ENCODE data around the gene ENOPH1.

The ENOPH1 gene

DNA sequence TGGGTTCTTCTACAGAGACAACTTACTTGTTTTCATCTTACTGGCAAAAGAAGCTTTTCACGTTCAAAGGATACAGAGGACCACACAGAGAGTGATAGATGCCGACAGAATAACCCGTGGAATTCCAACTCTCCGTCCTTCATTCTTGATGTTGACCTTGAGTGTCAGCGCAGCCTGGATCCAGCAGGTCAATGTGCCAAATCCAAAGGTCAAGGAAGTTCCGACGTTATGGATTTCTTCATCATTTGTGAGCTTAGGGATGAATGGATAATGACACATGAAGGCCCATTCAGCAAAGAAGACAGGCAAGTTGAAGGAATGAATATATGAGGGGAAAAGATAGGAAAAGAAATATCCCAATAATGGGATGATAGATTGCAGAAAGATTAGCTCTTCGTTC, 59.6 kb downstream of the ENOPH1 start:
- no peaks in the 10 kb centered on the region for H3K9me3 ChIP-seq (ENCODE audit: control insufficient read depth in 2 of 2, low read length in 2 of 2)
- no peak overlapping the region for H3K4me3 ChIP-seq (ENCODE audit: low read length in 2 of 2)
- no peak overlapping the region for H3K27ac ChIP-seq (ENCODE audit: low read length)
- H3K9ac ChIP-seq (ENCODE audit: low read length in 2 of 2) = no peak overlapping the region
- no peaks in the 10 kb centered on the region for H3K36me3 ChIP-seq (ENCODE audit: control insufficient read depth in 2 of 2, insufficient read depth in 2 of 2, low read length in 2 of 2)
- H3K4me1 ChIP-seq (ENCODE audit: control insufficient read depth, insufficient read depth, low read length) = no peaks in the 10 kb centered on the region
- no peaks in the 10 kb centered on the region for H3K27me3 ChIP-seq (ENCODE audit: control insufficient read depth in 1 of 2, insufficient read depth in 2 of 2, low read length in 2 of 2)

DNA sequence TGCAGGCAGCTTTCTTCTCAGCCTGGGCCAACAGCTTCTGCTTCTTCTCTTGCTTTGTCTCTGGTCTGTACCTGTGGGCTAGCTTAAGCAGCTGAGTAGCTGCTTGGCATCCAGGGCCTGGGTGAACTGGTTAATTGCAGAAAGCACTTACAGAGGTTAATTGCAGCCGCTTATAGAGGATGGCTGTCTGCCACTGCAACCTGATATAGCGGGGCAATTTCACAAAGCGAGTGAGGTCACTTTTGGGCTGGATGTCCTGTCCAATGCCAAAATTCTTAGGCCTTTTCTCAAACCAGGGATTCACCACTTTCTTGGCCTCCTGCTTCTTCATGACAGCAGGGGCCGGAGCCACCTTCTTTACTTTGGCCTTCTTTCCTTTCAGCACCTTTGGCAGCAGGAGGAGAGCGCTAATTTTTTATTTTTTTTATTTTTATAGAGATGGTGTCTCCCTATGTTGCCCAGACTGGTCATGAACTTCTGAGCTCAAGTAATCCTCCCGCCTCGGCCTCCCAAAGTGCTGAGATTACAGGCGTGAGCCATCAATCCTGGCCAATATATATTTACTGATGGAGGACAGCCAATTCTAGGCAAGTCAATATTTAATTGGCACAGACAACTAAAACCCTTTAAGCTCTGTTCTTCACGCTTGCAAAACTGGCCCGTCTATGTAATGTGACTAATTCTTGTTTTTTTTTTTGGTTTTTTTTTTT, 61.0 kb downstream of the ENOPH1 start:
- Histone ChIP-seq H3K9me3 (ENCODE audit: control insufficient read depth in 2 of 2, low read length in 2 of 2) (no peaks in the 10 kb centered on the region), H3K9ac (ENCODE audit: low read length in 2 of 2) (no peak overlapping the region), H3K27me3 (ENCODE audit: control insufficient read depth in 1 of 2, insufficient read depth in 2 of 2, low read length in 2 of 2) (no peaks in the 10 kb centered on the region), H3K36me3 (ENCODE audit: control insufficient read depth in 2 of 2, insufficient read depth in 2 of 2, low read length in 2 of 2) (no peaks in the 10 kb centered on the region), H3K4me1 (ENCODE audit: control insufficient read depth, insufficient read depth, low read length) (no peaks in the 10 kb centered on the region), H3K4me3 (ENCODE audit: low read length in 2 of 2) (no peak overlapping the region), H3K27ac (ENCODE audit: low read length) (no peak overlapping the region)

DNA sequence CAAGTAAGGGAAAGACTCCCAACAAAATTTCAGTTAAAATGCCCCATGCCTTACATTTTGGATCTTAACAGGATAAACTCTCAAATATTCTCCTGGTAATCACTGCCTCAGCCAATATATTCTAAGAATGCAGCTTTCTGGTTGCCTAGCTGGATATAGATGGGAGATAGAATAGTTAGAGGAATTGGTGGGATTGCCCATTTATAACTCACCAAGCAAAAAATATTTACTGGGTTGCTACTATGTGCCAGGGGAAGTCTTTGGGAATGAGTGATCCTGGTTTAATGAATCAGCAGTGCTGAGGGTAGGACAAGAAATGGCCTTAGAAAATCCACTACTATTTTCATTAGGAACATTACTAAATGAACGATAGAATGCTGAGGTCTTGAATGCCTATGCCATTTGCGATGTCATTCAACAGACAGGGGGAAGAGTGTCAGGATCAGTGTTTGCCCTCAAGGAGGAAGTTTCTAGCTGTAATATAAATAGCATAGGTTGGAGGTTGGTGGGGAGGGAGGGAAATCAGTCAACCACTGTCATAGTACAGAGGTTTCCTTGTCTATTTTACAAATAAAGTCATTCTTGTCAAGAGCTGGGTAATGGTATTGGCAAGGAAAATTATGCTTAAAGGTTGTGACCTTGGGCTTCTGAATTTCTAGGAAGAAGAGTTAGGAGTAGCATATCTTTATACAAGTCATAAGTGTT, 63.5 kb downstream of the ENOPH1 start:
- Histone ChIP-seq H3K4me1 (ENCODE audit: control insufficient read depth, insufficient read depth, low read length) (peaks cover 2% of the 10 kb centered on the region), H3K4me3 (ENCODE audit: low read length in 2 of 2) (no peak overlapping the region), H3K27ac (ENCODE audit: low read length) (no peak overlapping the region)

DNA sequence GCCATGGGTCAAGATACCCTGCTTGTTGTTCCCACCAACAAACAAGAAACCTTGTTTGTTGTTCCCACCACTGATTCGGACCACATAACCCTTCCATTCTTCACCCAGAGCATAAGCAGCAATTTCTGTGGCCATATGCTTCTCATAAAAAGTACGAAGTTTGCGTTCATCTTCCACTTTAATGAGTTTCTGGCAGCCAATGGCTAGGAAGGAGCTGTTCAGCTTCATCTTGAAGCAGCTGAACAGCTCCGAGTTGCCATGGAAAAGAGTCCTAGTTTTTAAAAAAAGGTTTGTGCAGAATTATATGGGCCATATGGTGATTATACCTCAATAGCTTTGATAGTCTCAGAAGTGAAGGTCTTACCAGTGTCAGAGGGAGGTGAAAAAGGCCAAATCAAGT, 65.3 kb downstream of the ENOPH1 start:
- Histone ChIP-seq H3K27me3 (ENCODE audit: control insufficient read depth in 1 of 2, insufficient read depth in 2 of 2, low read length in 2 of 2) (no peaks in the 10 kb centered on the region), H3K4me1 (ENCODE audit: control insufficient read depth, insufficient read depth, low read length) (peaks cover 2% of the 10 kb centered on the region), H3K4me3 (ENCODE audit: low read length in 2 of 2) (no peak overlapping the region), H3K36me3 (ENCODE audit: control insufficient read depth in 2 of 2, insufficient read depth in 2 of 2, low read length in 2 of 2) (no peaks in the 10 kb centered on the region), H3K9ac (ENCODE audit: low read length in 2 of 2) (no peak overlapping the region), H3K9me3 (ENCODE audit: control insufficient read depth in 2 of 2, low read length in 2 of 2) (no peaks in the 10 kb centered on the region), H3K27ac (ENCODE audit: low read length) (no peak overlapping the region)

More for the DNA sequence above, 63.5 kb downstream of the ENOPH1 start:
- Histone ChIP-seq H3K9ac (ENCODE audit: low read length in 2 of 2) (no peak overlapping the region), H3K9me3 (ENCODE audit: control insufficient read depth in 2 of 2, low read length in 2 of 2) (no peaks in the 10 kb centered on the region), H3K27me3 (ENCODE audit: control insufficient read depth in 1 of 2, insufficient read depth in 2 of 2, low read length in 2 of 2) (no peaks in the 10 kb centered on the region), H3K36me3 (ENCODE audit: control insufficient read depth in 2 of 2, insufficient read depth in 2 of 2, low read length in 2 of 2) (no peaks in the 10 kb centered on the region)

DNA sequence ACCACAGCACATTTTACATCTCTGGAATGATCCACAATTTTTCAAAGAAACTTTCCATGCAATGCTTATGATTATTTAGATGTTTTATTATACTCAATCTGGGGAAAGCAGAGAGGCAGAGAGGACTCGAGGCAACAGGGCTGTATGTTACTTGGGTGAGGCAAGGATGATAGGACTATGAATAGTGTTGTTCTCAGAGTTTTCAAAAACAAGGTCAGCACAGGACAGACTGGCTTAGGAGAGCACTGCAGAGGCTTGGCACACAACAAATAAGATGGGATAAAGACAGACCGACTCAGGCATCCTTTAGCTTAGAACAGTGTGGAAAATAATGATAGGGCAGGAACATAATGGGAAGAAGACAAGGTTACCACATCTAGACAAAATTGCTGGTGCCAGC, 66.0 kb downstream of the ENOPH1 start:
- H3K36me3 ChIP-seq (ENCODE audit: control insufficient read depth in 2 of 2, insufficient read depth in 2 of 2, low read length in 2 of 2) = no peaks in the 10 kb centered on the region
- peaks cover 2% of the 10 kb centered on the region for H3K4me1 ChIP-seq (ENCODE audit: control insufficient read depth, insufficient read depth, low read length)
- no peak overlapping the region for H3K9ac ChIP-seq (ENCODE audit: low read length in 2 of 2)
- no peak overlapping the region for H3K27ac ChIP-seq (ENCODE audit: low read length)
- no peak overlapping the region for H3K4me3 ChIP-seq (ENCODE audit: low read length in 2 of 2)
- H3K9me3 ChIP-seq (ENCODE audit: control insufficient read depth in 2 of 2, low read length in 2 of 2) = no peaks in the 10 kb centered on the region
- H3K27me3 ChIP-seq (ENCODE audit: control insufficient read depth in 1 of 2, insufficient read depth in 2 of 2, low read length in 2 of 2) = no peaks in the 10 kb centered on the region

DNA sequence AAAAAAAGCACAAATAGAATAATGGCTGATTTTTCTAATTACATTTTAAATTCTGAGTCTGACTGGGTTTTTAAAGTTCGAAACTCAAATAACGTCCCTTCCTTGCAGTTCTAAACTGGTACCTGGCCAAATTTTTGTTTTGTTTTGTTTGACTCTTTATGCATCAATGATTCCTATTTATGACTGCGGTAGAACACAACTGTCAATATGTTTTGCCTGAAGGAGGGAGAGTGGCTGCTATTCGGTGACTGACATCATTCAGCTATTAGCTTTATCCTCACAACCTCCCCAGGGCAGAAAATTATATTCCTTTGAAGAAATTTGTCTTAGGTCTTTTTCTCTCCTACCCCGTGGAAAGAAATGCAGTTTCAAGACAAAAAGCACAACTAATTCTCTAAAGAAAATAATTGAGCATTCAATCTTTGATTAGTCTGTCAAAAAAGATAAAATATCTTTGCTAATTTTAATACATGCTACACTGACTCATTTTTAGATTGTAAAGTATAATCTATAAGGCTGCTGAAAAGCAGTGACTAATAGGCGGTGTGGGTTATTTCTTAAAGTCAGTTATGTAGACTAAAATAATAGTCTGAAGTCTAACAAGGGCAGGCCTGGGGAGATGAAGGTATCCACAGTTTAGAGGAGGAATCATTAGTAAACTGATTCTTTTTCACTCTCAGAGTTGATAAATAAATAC, 69.5 kb downstream of the ENOPH1 start:
- Histone ChIP-seq H3K27me3 (ENCODE audit: control insufficient read depth in 1 of 2, insufficient read depth in 2 of 2, low read length in 2 of 2) (no peaks in the 10 kb centered on the region), H3K27ac (ENCODE audit: low read length) (no peak overlapping the region), H3K4me3 (ENCODE audit: low read length in 2 of 2) (no peak overlapping the region), H3K9ac (ENCODE audit: low read length in 2 of 2) (no peak overlapping the region), H3K36me3 (ENCODE audit: control insufficient read depth in 2 of 2, insufficient read depth in 2 of 2, low read length in 2 of 2) (no peaks in the 10 kb centered on the region), H3K9me3 (ENCODE audit: control insufficient read depth in 2 of 2, low read length in 2 of 2) (no peaks in the 10 kb centered on the region), H3K4me1 (ENCODE audit: control insufficient read depth, insufficient read depth, low read length) (peaks cover 2% of the 10 kb centered on the region)

DNA sequence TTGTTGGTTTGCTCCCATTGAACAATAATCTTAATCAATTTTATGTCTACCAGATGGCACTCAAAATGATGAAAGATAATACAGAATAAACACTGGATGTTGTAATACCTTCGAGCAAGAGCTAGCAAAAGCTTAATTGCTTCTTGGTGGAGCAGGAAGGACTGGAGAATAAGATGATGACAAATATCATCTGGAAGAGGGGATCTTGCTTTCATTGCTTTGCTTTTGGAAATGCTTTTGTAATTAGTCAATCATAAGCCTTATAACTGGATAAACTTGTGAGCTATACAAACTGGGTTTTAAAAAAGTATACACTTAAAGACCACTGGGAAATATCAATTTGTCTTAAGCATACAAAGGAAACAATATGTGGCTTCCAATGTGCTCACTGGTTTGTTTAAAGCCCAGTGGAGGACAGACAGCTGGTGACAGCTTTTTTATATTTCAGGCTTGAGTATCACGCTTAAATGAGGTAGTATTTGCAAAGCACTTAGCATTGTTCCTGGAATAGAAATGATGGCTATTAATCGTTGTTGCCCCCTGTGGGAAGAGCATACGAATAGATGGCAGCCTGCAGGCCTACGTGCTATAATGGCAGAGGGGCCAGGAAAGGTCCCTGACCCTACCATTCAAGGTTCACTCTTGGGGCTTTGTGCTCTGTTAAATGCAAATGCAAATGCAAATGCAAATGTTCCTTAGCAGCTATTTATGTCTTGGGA, 70.2 kb downstream of the ENOPH1 start:
- Histone ChIP-seq H3K4me3 (ENCODE audit: low read length in 2 of 2) (no peak overlapping the region), H3K4me1 (ENCODE audit: control insufficient read depth, insufficient read depth, low read length) (peaks cover 2% of the 10 kb centered on the region), H3K27ac (ENCODE audit: low read length) (no peak overlapping the region), H3K36me3 (ENCODE audit: control insufficient read depth in 2 of 2, insufficient read depth in 2 of 2, low read length in 2 of 2) (no peaks in the 10 kb centered on the region), H3K27me3 (ENCODE audit: control insufficient read depth in 1 of 2, insufficient read depth in 2 of 2, low read length in 2 of 2) (no peaks in the 10 kb centered on the region), H3K9me3 (ENCODE audit: control insufficient read depth in 2 of 2, low read length in 2 of 2) (no peaks in the 10 kb centered on the region), H3K9ac (ENCODE audit: low read length in 2 of 2) (no peak overlapping the region)

DNA sequence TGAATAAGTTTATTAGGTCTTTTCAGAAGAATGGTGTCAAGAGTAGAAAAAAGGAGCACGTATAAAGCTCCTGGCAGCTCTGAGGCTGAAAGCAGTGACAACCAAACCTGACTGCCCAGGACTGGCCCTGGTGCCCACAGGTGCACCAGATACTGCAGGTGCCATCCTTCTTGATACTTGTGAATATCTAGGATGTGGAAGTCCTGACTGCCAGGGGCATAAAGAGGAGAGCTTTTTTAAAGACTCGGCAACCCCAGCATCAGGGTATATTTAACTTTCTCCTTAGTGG, 70.7 kb downstream of the ENOPH1 start:
- Histone ChIP-seq H3K4me1 (ENCODE audit: control insufficient read depth, insufficient read depth, low read length) (peaks cover 2% of the 10 kb centered on the region), H3K36me3 (ENCODE audit: control insufficient read depth in 2 of 2, insufficient read depth in 2 of 2, low read length in 2 of 2) (no peaks in the 10 kb centered on the region), H3K9me3 (ENCODE audit: control insufficient read depth in 2 of 2, low read length in 2 of 2) (no peaks in the 10 kb centered on the region), H3K9ac (ENCODE audit: low read length in 2 of 2) (no peak overlapping the region), H3K27me3 (ENCODE audit: control insufficient read depth in 1 of 2, insufficient read depth in 2 of 2, low read length in 2 of 2) (no peaks in the 10 kb centered on the region), H3K27ac (ENCODE audit: low read length) (no peak overlapping the region), H3K4me3 (ENCODE audit: low read length in 2 of 2) (no peak overlapping the region)

DNA sequence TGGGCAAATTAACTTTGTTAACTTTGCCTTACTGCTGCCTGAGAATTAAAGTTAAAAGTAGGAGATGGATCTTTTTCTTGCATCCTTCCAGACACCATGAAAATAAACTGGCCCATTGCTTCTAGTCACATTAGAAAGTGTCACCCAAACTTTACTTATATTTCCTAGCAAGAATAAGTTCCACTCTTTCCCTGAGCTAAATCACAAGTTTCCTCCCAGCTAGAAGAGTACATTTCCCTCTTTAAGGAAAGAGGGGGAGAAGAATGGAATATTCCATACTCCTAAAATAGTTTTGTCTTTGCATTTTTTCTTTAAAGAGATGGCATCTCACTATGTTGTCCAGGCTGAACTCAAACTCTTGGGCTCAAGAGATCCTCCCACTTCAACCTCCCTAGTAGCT, 77.6 kb downstream of the ENOPH1 start:
- H3K27me3 ChIP-seq (ENCODE audit: control insufficient read depth in 1 of 2, insufficient read depth in 2 of 2, low read length in 2 of 2) = no peaks in the 10 kb centered on the region
- H3K9ac ChIP-seq (ENCODE audit: low read length in 2 of 2) = no peak overlapping the region
- H3K36me3 ChIP-seq (ENCODE audit: control insufficient read depth in 2 of 2, insufficient read depth in 2 of 2, low read length in 2 of 2) = no peaks in the 10 kb centered on the region
- no peaks in the 10 kb centered on the region for H3K9me3 ChIP-seq (ENCODE audit: control insufficient read depth in 2 of 2, low read length in 2 of 2)
- H3K4me3 ChIP-seq (ENCODE audit: low read length in 2 of 2) = no peak overlapping the region
- H3K27ac ChIP-seq (ENCODE audit: low read length) = no peak overlapping the region
- H3K4me1 ChIP-seq (ENCODE audit: control insufficient read depth, insufficient read depth, low read length) = no peaks in the 10 kb centered on the region

DNA sequence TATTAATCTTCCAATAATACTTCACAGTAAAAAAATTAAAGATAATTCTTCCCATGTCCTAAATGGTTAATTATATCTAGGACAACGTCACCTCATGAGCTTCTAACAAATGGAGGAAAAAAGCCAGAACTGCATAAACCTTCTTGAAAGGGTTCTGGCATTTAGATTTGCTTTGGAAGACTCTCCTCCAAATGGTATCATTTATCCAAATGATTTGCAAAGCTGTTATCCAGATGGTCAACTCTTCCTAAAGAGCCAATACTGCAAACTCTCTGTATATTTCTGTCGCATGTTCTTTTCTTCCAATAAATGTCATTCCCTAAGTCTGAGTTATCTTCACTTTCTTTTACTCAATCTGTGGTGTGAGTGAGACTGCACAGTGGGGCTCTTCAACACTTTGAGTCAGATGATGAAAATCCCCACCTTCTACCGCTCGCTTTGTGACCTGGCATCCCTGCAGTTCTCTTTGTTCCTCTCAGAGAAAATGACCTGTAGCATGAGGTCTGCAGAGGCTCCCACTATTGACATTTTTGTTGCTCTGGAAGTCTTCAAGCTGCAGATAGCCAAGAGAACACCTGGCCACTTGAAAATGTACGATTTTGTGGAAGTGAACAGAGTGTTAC, 78.5 kb downstream of the ENOPH1 start:
- Histone ChIP-seq H3K36me3 (ENCODE audit: control insufficient read depth in 2 of 2, insufficient read depth in 2 of 2, low read length in 2 of 2) (no peaks in the 10 kb centered on the region), H3K4me1 (ENCODE audit: control insufficient read depth, insufficient read depth, low read length) (no peaks in the 10 kb centered on the region), H3K27me3 (ENCODE audit: control insufficient read depth in 1 of 2, insufficient read depth in 2 of 2, low read length in 2 of 2) (no peaks in the 10 kb centered on the region), H3K4me3 (ENCODE audit: low read length in 2 of 2) (no peak overlapping the region), H3K9ac (ENCODE audit: low read length in 2 of 2) (no peak overlapping the region), H3K9me3 (ENCODE audit: control insufficient read depth in 2 of 2, low read length in 2 of 2) (no peaks in the 10 kb centered on the region), H3K27ac (ENCODE audit: low read length) (no peak overlapping the region)
